Measurements from ENCODE around the gene ZBTB7A.

The ZBTB7A gene

GRCh38 chr19:4084547-4084877, 17.8 kb upstream of the ZBTB7A start:
- Mint-ChIP-seq H3K4me3 (peak overlapping the region; percentile 35 to 75 (median 57)), H3K4me1 (no peaks in the 10 kb centered on the region), H3K9me3 (no peaks in the 10 kb centered on the region), H3K36me3 (ENCODE audit: low read depth) (peaks cover 6% of the 10 kb centered on the region), H3K27me3 (ENCODE audit: low read depth) (peaks cover 5% of the 10 kb centered on the region), H3K27ac (peak overlapping the region; percentile 27 to 83 (median 77))
- TF ChIP-seq CTCF (IDR thresholded peaks at IDR 0.05; ENCODE audit: unreplicated experiment in 3 of 3): no peak

GRCh38 chr19:4083677-4084546, 17.2 kb upstream of the ZBTB7A start:
- Mint-ChIP-seq H3K27ac (peak overlapping the region; percentile 27 to 83 (median 77)), H3K27me3 (ENCODE audit: low read depth) (peaks cover 5% of the 10 kb centered on the region), H3K4me1 (no peaks in the 10 kb centered on the region), H3K9me3 (no peaks in the 10 kb centered on the region), H3K4me3 (peak overlapping the region; percentile 35 to 75 (median 57)), H3K36me3 (ENCODE audit: low read depth) (peaks cover 1% of the 10 kb centered on the region)
- TF ChIP-seq CTCF (IDR thresholded peaks at IDR 0.05; ENCODE audit: unreplicated experiment in 3 of 3): no peak

GRCh38 chr19:4082172-4082571, 15.5 kb upstream of the ZBTB7A start:
- Mint-ChIP-seq H3K27me3 (ENCODE audit: low read depth) (peaks cover 5% of the 10 kb centered on the region), H3K4me3 (no peak overlapping the region), H3K4me1 (no peaks in the 10 kb centered on the region), H3K27ac (peak overlapping the region in 1 of 3 experiments; percentile 40), H3K36me3 (ENCODE audit: low read depth) (no peaks in the 10 kb centered on the region), H3K9me3 (no peaks in the 10 kb centered on the region)
- TF ChIP-seq CTCF (IDR thresholded peaks at IDR 0.05; ENCODE audit: unreplicated experiment in 3 of 3): no peak

GRCh38 chr19:4081441-4082129, 14.9 kb upstream of the ZBTB7A start:
- Mint-ChIP-seq H3K36me3 (ENCODE audit: low read depth) (no peaks in the 10 kb centered on the region), H3K27ac (peak overlapping the region in 1 of 3 experiments; percentile 40), H3K27me3 (ENCODE audit: low read depth) (peaks cover 5% of the 10 kb centered on the region), H3K4me3 (no peak overlapping the region), H3K9me3 (no peaks in the 10 kb centered on the region), H3K4me1 (no peaks in the 10 kb centered on the region)
- no peak for TF ChIP-seq CTCF (IDR thresholded peaks at IDR 0.05; ENCODE audit: unreplicated experiment in 3 of 3)

GRCh38 chr19:4080473-4080872, 13.8 kb upstream of the ZBTB7A start:
- no peak for TF ChIP-seq CTCF (IDR thresholded peaks at IDR 0.05; ENCODE audit: unreplicated experiment in 3 of 3)
- no peaks in the 10 kb centered on the region for H3K4me1 Mint-ChIP-seq
- no peak overlapping the region for H3K4me3 Mint-ChIP-seq
- H3K27ac Mint-ChIP-seq: no peak overlapping the region
- H3K27me3 Mint-ChIP-seq (ENCODE audit: low read depth): peaks cover under 1% of the 10 kb centered on the region
- H3K9me3 Mint-ChIP-seq: no peaks in the 10 kb centered on the region
- H3K36me3 Mint-ChIP-seq (ENCODE audit: low read depth): no peaks in the 10 kb centered on the region

All from nephron (organoid).